ENCODE measurements around the gene LYPD4.
"Not testable (repeated sequence)": the region's sequence is repeated elsewhere in the genome, so short reads cannot be mapped to it uniquely, and the experiment has no call there.

LYPD4 gene

DNA sequence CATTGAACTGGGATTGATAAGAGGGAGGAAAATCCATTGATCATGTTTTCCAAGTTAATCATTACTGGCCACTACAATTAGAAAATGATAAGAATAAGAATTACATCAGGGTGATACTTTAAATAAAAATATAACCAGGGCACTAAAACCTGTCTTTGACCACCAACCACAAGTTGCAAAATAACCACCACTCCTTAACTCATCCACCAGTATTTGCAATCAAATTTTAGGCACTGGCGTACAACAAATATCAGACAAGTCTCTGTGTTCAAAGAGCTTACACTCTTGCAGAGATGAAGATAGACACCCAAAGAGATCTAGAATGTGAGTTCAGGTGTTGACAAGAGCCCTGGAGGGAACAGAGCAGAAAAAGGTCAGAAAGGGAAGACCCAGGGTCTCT is 47.6 kb downstream of the LYPD4 start:
- DNase-seq = no peak

DNA sequence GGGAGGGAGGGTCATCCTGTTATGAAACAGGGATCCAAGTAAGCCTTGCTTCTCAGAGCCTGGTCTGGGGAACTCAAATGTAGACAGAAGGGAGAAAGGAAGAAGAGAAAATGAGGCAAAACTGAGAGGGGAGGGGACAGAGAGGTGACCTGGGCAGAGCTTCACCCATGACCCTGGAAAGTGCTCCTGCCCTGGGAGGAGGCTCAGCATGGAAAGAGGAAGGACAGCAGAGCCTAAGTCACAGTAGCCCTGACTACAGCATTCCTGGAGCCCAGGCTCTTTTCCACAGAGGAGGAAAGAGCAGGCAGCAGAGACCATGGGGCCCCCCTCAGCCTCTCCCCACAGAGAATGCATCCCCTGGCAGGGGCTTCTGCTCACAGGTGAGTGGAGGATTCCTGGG is 48.1 kb downstream of the LYPD4 start, which contains the start of gene CEACAM3:
CEACAM3 (plus strand) TSS at position 226 of the 400 bp plus-strand sequence; CDS start at position 317, 91 bp downstream.
- DNase-seq = no peak

DNA sequence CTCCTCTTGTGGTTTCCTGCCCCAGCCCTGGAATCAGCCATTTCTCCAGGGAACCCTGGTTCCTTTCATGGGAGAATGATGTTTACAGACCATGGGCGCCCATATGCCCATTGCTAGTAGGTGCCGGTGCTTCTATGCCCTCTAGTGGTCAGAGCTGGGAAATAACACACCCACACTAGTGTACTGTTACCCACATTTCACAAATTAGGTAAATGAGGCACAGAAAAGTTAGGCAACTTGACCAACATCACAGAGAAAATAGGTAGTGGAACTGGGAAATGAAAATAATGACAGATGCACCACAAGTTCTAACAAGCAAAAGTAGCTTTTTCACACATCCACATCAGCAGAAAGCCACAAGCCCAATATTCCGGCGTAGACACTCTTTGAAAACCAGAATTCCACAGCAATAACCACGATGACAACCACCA is 49.4 kb downstream of the LYPD4 start:
- peak; percentile 55 for DNase-seq

DNA sequence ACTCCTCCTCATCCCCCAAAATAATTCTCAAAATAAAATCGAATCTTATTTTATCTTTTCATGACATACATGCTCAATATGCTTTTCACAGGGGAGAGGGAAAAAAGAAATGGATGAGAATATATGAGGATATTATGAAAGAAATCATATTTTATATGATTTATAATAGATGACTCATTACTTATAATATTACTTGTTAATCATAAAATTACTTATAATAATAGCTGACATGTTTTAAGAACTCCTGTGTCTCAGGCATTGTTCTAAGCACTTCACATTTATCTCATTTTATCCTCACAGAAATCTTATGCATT is 51.1 kb downstream of the LYPD4 start:
- no peak for DNase-seq

DNA sequence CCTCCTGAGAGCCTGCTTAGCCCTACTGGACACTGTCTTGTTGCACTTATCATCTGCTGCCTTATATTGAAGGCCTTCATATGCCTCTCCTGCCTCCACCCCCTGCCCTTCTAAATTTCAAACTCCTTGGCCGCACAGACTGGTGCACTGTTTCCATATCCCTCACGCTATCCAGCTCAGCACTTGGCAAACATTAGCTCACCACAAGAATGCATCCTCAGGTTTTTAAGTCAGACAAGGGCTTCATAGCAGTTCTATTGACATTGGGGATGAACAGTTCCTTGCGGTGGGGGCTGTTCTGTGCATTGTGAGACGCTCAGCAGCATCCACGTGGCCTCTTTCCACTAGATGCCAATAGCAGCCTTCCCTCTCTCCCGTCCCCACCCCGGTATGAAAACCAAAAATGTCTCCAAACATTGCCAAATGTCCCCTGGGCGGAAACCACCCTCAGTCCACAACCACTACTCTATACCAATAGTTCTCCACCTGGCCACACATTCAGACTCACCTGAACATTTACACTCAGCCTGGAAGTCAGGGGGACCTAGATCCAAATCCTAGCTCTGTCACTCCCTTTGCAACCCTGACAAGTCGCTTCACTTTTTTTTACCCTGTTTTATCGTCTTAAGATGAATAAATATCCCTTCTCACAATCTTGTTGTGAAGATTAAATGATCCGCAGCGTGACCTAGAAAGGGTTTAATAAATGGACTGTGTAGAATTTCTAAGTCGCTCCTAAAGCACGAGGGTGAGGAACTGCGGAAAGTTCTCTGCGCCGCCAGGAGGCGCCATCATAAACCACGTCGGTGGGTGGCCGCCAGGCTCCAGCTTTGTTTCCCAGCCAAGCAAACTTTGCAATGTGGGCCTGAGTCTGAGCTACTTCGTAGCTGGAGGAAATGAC is 51.7 kb downstream of the LYPD4 start:
- peak; percentile 42 for DNase-seq

DNA sequence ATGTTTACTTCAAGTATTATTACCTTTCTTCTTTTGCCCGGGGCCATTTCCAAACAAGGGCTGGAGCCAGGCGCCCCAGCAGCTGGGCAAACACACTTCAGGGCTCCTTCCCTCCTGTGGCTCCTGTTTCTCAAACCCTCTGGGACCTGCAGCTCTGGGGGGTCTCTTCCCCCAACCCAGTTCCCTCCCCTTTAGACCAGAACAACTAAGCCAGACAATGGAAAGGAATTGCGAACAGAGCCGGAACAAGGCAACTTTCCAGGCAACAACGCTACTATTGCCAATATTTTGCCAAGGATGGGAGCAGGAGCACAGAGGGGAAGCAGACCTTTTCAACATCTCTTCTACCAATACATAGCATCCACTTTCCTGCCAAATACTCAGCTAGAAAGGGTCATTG is 55.4 kb downstream of the LYPD4 start:
- DNase-seq = not testable (repeated sequence)

DNA sequence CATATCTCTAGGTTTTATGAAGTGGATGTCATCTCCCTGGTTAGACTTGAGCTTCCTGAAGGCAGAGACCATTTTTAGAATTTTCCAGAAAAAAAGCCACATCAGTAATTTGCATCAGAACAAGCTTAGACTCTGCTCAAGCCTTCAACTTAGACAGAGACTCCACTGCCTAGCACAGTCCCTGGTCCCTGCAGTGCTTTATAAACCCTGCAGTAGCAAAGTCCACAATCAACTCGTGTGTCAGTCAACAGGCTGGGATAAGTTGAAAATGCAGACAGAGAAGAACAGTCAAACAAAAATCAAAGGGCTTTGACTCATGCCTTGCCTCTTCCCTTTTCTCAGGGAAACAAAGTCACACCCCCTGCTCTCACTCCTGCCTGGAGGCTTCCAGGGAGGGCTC is 56.0 kb downstream of the LYPD4 start:
- DNase-seq = not testable (repeated sequence)
